Brain microvascular endothelial cell (primary cell): ENCODE results near the gene INHBC.

ENCODE experiments used
- DNase-seq: peaks from one replicate; pipeline ENCODE4 v3.0.0-alpha.2; 2020
- H3K27ac ChIP-seq: fragments of 250-450 bp; sonication (Bioruptor Pico); 2 replicates; pipeline ENCODE4 v1.5.1; 2020; ENCODE audit warnings: mild to moderate bottlenecking, moderate library complexity
- H3K27me3 ChIP-seq: fragments of 250-450 bp; sonication (Bioruptor Pico); replicated peaks from 2 replicates; pipeline ENCODE4 v1.5.1; 2020; ENCODE audit warnings: mild to moderate bottlenecking
- H3K36me3 ChIP-seq: fragments of 250-450 bp; sonication (Bioruptor Pico); replicated peaks from 2 replicates; pipeline ENCODE4 v1.5.1; 2020; ENCODE audit warnings: mild to moderate bottlenecking
- H3K4me3 ChIP-seq: 2 replicates; pipeline ENCODE4 v1.5.1; 2011; ENCODE audit warnings: low read depth, mild to moderate bottlenecking, control low read depth, low read length, moderate library complexity
- CTCF ChIP-seq: IDR thresholded peaks from 2 replicates; pipeline ENCODE4 v1.5.1; 2011; ENCODE audit warnings: low read depth, mild to moderate bottlenecking, moderate library complexity, low read length, control low read depth, inconsistent platforms; ENCODE audit errors: missing control alignments
- in situ Hi-C: cut with HindIII; loops from 2 replicates; pipeline ENCODE4 v1.10.0; 2017; ENCODE audit warnings: low sequenced_read_pairs, low pct_ligation_motif_present

INHBC gene

GRCh38 chr12:57496822-57497221 is 62.2 kb downstream of the INHBC start:
- Histone ChIP-seq H3K4me3 (no peak overlapping the region), H3K27ac (no peak overlapping the region), H3K36me3 (peaks cover 64% of the 10 kb centered on the region), H3K27me3 (no peaks in the 10 kb centered on the region)
- no peak for TF ChIP-seq CTCF
- DNase-seq, result no peak
- in situ Hi-C loops, result no loop called here

DNA sequence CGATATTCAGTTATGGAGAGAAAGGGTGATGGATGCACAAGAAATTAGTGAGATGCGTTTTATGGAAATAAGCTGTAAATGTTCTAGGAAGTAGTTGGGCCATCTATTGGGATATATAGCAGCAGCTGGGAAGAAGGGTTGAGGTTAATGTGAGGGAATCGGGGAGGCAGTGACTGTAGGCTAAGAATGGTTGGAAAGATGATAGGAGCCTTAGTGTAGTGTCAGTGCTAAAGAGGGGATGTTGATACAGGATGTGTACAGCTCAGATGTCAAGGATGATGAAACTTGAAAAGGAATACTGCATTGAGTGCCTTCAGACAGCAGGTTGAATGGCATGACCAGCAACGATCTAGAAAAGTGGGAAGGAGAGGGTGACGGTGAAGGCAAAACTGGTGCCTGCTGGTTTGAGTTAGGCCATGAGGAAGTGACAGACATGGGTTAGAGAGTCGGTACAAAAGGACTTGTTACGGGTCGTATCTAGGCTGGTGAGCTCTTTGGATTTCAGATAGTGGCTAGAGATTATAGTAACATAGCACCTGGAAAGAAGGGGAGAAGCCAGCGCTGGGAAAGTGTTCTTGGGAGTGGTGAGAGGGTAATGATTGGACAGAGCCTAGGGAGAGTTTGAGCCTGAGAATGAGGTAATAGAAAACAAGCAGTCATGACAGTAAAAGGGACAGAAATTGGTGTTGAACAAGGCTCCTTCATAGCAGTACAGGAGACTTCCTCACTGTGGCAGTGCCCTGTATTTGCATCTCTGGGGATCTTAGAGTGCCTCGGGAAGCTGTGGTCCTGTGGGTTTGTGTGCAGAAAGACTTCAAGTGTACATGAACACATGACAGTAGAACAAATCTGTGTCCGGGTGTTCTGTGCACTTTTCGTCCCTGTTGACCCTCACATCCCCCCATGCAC is 62.9 kb downstream of the INHBC start:
- H3K36me3 ChIP-seq, result peaks cover 66% of the 10 kb centered on the region

DNA sequence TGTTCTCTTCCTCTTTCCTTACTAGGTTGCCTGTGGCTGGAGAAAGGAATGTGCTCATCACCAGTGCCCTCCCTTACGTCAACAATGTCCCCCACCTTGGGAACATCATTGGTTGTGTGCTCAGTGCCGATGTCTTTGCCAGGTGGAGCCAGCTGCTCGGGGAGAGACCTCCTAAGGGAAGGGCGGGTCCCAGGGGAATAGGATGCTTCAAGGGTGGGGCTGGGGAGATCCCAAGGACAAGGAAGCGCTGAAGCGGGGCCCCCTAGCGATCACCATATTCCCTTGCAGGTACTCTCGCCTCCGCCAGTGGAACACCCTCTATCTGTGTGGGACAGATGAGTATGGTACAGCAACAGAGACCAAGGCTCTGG is 63.5 kb downstream of the INHBC start:
- no peak overlapping the region for H3K27ac ChIP-seq

More for the DNA sequence above, 62.9 kb downstream of the INHBC start:
- Histone ChIP-seq H3K27me3 (no peaks in the 10 kb centered on the region), H3K27ac (no peak overlapping the region), H3K4me3 (no peak overlapping the region)
- TF ChIP-seq CTCF, result no peak
- in situ Hi-C loops, result no loop called here
- no peak for DNase-seq

GRCh38 chr12:57498571-57498970 is 64.0 kb downstream of the INHBC start:
- TF ChIP-seq CTCF, result no peak
- Histone ChIP-seq H3K4me3 (no peak overlapping the region), H3K27ac (no peak overlapping the region), H3K36me3 (peaks cover 64% of the 10 kb centered on the region), H3K27me3 (no peaks in the 10 kb centered on the region)
- in situ Hi-C loops, result no loop called here
- no peak for DNase-seq

More for the DNA sequence above, 63.5 kb downstream of the INHBC start:
- TF ChIP-seq CTCF, result peak; percentile 37
- DNase-seq, result no peak
- in situ Hi-C loops, result no loop called here
- no peak overlapping the region for H3K4me3 ChIP-seq
- no peaks in the 10 kb centered on the region for H3K27me3 ChIP-seq
- peaks cover 60% of the 10 kb centered on the region for H3K36me3 ChIP-seq

GRCh38 chr12:57500213-57500612 is 65.6 kb downstream of the INHBC start:
- Histone ChIP-seq H3K4me3 (no peak overlapping the region), H3K27me3 (no peaks in the 10 kb centered on the region), H3K36me3 (peaks cover 76% of the 10 kb centered on the region), H3K27ac (no peak overlapping the region)
- no peak for DNase-seq
- in situ Hi-C loops, result no loop called here
- TF ChIP-seq CTCF, result no peak
